GM21528 (cell line): Measurements from ENCODE around the gene INTS14.

Experiments used
- ATAC-seq: cut with Tn5 transposase; IDR thresholded peaks from one replicate; pipeline ENCODE4 v1.9.1; 2021; ENCODE audit warnings: mild to moderate bottlenecking, moderate library complexity; ENCODE audit not compliant: unreplicated experiment, low FRiP score

INTS14 gene

DNA sequence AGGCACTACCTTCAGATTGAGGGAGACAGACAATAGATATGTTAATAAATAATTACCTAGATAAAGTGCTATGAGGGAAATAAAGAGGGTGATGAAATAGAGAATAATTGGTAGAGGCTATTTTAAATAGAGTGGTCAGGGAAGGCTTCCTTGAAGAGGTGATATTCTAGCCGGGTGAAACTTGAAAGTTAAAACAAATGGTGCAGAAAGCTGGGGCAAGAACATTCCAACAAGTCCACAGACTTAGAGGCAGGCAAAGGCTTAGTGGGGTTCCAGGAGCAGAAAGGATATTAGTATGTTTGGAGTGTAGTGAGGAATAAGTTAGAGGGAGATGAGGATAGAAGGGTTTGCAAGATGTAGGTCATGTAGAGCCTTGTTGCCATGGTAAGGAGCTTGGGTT lies 70.6 kb downstream of the INTS14 start:
- ATAC-seq, result no peak

DNA sequence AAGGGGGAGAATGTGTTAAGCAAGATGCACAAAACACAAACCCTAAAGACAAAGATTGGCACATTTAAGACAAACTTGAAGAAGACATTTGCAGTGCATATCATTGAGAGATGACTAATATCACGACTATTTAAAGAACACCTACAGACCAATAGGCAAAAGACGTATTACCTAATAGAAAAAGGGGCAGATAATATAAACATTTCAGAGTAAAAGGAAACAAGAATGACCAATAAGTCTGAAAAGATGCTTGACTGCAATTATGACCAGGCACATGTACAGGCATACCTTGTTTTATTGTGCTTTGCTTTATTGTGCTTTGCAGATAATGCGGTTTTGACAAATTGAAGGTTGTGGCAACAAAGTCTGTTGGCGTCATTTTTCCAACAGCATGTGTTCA lies 75.7 kb downstream of the INTS14 start:
- ATAC-seq, result no peak

DNA sequence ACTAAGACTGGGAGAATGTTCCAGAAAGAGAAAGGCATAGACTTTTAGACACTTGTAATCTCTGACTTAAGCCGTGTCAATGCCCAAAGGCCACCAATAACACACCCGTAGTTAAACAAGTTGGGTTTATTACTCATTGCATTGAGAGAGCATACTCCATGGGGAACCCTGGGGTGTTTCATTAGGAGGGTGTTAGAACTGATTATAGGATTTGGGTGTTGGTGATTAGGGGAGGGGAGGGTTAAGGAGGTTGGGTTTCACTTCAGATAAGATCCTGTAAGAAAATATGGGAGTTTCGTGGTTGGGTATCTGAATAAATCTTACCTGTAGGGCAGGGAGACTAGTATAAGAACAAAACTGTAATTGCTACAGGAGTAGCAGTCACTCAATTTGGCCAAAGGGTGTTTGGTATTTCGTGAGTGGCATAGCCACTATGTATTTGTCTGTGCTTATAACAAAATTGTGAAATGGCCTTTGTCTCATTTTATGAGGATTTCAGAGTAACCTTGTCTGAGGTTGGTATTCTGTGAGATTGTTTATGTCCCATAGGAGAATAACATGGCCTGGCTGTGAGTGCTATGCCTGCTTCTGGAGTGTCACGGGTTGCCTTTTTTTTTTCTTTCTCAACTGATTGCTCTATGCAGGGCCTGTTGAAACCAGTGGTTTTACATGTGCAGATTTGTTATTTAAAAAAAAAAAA lies 77.7 kb downstream of the INTS14 start:
- ATAC-seq, result no peak

DNA sequence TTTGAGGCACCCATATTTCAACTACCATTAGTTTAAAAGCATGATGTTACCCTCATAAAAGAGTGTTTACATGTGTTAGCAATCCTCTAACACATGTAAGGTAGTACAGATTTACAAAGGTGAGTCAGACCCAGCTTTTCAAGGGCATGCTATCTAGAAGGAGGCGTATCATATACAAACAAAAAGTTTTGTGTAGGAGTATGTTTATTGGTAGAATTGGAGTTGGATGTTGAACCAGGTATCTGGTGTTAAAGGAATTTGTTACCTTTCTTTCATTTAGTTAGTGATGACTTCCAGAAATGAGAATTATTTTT lies 78.2 kb downstream of the INTS14 start:
- ATAC-seq, result no peak

DNA sequence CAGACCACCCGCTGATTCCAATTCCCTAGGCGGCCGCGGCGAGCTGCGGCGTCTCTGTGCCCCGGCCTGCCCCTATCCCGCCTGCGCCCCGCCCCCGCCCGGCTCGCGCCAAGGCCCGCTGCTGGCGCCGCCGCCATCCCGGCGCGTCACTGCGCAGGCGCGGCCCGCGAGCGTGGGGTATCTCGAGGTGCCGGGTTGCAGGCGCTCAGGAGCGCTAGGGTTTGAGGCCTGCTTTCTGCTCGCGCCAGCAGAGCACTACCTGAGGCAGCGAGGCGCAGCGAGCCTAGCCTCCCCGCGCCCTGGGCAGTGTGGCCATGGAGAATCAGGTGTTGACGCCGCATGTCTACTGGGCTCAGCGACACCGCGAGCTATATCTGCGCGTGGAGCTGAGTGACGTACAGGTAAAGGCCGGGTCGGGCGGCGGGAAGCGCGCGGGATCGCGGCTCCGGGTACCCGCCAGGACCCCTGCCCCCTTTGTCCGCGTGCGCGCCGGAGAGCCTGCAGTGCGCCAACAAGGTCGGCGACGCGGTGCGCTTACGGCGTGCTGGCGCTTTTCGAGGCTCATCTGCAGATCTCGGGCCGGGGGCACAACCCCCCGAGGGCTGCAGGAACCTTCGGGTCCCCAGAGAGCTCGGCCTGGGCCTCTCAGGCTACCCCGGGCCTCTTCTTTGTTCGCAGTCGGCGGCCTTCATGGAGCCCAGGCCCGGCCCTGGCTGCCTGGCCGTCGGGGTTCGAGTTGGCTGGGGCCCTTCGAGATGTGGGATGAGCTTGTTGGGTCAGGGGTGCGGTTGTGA lies 80.4 kb downstream of the INTS14 start, which contains the start of gene HACD3:
Gene HACD3, plus strand, starts transcription at position 146 of the 794 bp plus-strand sequence. Its CDS starts 169 bp downstream, at position 315.
- peak; percentile 82 for ATAC-seq

DNA sequence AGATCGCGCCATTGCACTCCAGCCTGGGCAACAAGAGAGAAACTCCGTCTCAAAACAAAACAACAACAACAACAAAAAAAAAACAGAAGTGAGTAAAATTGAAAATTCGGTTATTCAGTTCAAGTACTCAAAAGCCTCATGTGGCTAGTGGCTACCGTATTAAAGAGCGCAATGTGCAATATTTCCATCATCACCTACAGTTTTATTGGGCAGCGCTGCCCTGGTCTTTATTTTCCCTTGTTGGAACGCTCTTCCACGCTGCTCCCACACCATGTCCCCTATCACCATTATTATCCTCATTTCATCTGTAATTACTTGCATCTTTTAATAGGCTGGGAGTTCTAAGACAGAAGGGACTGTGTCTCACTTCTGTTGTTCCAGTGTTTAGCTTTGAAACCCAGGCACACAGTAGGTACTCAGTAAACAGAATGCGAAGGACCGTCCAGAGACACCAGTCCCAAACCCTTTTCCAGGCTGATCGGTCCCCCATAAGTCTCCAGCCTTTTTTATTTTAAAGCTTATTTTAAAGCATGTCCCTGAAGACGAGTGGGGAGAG lies 81.1 kb downstream of the INTS14 start:
- ATAC-seq, result no peak
